Measurements from ENCODE around the gene ZNF397. TPM values are rescaled to one million over a fixed set of nuclear protein-coding genes. Genes with fewer than 3 reads are reported as not detected.

The ZNF397 gene
- total and polyA plus RNA-seq, 2 of the 13 experiments (the other 11 are each of a cell fraction or from before 2014, with no cell fraction given) = 4.7 to 9.4 TPM

DNA sequence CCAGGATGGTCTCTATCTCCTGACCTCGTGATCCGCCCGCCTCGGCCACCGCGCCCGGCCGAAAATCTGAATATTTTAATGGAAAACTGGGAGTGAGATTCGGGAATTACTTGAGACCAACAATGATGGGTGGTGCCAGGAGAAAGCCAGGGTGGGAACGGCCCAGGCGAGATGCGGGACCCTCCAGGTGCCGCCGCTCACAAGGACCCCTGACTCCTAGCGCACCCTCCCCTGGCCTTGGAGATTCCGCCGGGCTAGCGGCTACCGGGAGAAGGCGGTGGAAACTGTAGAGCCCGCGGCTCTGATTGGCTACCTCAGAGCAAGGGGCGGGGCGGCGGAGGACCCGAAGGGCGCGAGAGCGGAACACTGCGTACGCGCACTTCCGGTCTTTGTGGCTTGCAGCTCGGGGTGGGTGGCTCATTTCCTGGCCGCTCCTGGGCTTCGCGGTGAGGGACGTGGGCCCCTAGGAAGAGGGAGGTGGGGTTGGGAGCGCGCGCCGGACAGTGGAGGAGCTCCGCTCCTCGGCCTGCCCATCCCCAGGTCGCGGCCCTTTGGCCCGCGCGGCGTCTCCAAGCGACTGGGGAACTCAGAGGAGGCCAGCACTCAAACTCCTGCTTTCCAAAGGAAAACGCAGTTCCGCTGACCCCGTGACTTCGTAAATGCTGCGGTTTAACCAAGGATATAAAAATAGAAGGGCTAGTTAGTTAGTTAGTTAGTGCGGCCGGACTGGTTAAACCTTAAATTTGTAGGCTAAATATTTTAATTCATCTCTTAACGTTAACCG, at the start of gene ZNF397 (continued):
- TF ChIP-seq, protein P1, sequence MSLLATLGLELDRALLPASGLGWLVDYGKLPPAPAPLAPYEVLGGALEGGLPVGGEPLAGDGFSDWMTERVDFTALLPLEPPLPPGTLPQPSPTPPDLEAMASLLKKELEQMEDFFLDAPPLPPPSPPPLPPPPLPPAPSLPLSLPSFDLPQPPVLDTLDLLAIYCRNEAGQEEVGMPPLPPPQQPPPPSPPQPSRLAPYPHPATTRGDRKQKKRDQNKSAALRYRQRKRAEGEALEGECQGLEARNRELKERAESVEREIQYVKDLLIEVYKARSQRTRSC (CRISPR knock-in tag; IDR thresholded peaks at IDR 0.05; ENCODE audit: low read depth) = no peak
- TF ChIP-seq, protein P2, sequence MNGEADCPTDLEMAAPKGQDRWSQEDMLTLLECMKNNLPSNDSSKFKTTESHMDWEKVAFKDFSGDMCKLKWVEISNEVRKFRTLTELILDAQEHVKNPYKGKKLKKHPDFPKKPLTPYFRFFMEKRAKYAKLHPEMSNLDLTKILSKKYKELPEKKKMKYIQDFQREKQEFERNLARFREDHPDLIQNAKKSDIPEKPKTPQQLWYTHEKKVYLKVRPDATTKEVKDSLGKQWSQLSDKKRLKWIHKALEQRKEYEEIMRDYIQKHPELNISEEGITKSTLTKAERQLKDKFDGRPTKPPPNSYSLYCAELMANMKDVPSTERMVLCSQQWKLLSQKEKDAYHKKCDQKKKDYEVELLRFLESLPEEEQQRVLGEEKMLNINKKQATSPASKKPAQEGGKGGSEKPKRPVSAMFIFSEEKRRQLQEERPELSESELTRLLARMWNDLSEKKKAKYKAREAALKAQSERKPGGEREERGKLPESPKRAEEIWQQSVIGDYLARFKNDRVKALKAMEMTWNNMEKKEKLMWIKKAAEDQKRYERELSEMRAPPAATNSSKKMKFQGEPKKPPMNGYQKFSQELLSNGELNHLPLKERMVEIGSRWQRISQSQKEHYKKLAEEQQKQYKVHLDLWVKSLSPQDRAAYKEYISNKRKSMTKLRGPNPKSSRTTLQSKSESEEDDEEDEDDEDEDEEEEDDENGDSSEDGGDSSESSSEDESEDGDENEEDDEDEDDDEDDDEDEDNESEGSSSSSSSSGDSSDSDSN (CRISPR knock-in tag; IDR thresholded peaks at IDR 0.05) = peak; percentile 97
- TF ChIP-seq, protein P3, sequence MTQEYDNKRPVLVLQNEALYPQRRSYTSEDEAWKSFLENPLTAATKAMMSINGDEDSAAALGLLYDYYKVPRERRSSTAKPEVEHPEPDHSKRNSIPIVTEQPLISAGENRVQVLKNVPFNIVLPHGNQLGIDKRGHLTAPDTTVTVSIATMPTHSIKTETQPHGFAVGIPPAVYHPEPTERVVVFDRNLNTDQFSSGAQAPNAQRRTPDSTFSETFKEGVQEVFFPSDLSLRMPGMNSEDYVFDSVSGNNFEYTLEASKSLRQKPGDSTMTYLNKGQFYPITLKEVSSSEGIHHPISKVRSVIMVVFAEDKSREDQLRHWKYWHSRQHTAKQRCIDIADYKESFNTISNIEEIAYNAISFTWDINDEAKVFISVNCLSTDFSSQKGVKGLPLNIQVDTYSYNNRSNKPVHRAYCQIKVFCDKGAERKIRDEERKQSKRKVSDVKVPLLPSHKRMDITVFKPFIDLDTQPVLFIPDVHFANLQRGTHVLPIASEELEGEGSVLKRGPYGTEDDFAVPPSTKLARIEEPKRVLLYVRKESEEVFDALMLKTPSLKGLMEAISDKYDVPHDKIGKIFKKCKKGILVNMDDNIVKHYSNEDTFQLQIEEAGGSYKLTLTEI (CRISPR knock-in tag; conservative IDR thresholded peaks at IDR 0.05) = no peak
- TF ChIP-seq, protein P4, sequence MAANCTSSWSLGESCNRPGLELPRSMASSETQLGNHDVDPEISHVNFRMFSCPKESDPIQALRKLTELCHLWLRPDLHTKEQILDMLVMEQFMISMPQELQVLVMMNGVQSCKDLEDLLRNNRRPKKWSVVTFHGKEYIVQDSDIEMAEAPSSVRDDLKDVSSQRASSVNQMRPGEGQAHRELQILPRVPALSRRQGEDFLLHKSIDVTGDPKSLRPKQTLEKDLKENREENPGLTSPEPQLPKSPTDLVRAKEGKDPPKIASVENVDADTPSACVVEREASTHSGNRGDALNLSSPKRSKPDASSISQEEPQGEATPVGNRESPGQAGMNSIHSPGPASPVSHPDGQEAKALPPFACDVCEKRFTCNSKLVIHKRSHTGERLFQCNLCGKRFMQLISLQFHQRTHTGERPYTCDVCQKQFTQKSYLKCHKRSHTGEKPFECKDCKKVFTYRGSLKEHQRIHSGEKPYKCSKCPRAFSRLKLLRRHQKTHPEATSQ (CRISPR knock-in tag; IDR thresholded peaks at IDR 0.05; ENCODE audit: borderline replicate concordance) = 0 out of 2 replicates have a peak, but pooled peaks have one; percentile 53
- TF ChIP-seq ZNF547 (CRISPR knock-in tag; IDR thresholded peaks at IDR 0.05) (0 out of 2 replicates have a peak, but pooled peaks have one; percentile 47), ARNT2 (CRISPR knock-in tag; IDR thresholded peaks at IDR 0.05; ENCODE audit: low read depth) (peak; percentile 79; the same call in 1 of the 2 replicates), MATR3 (CRISPR knock-in tag; IDR thresholded peaks at IDR 0.05) (no peak), SMARCE1 (IDR thresholded peaks at IDR 0.05; ENCODE audit: borderline replicate concordance) (no peak), FLYWCH1 (CRISPR knock-in tag; IDR thresholded peaks at IDR 0.05) (no peak), ZNF10 (CRISPR knock-in tag; IDR thresholded peaks at IDR 0.05; ENCODE audit: borderline replicate concordance, low read depth) (no peak), ZNF773 (CRISPR knock-in tag; IDR thresholded peaks at IDR 0.05; ENCODE audit: borderline replicate concordance) (no peak), ZNF879 (CRISPR knock-in tag; IDR thresholded peaks at IDR 0.05) (0 out of 2 replicates have a peak, but pooled peaks have one; percentile 23), SRSF9 (IDR thresholded peaks at IDR 0.05; ENCODE audit: borderline replicate concordance, insufficient read depth, low read depth, low read length, poor library complexity, severe bottlenecking) (no peak), JUNB (CRISPR knock-in tag; IDR thresholded peaks at IDR 0.05; ENCODE audit: borderline replicate concordance) (no peak), ZNF143 (CRISPR knock-in tag; IDR thresholded peaks at IDR 0.05) (peak; percentile 44; the same call in 1 of the 2 replicates), ZNF577 (CRISPR knock-in tag; IDR thresholded peaks at IDR 0.05; ENCODE audit: borderline replicate concordance, low read depth) (no peak), IRF2 (CRISPR knock-in tag; IDR thresholded peaks at IDR 0.05) (peak; percentile 68; the same call in 1 of the 2 replicates), SMC3 (IDR thresholded peaks at IDR 0.05; ENCODE audit: low read length) (no peak), ZC3H13 (CRISPR knock-in tag; IDR thresholded peaks at IDR 0.05) (no peak), PITX1 (CRISPR knock-in tag; IDR thresholded peaks at IDR 0.05) (0 out of 2 replicates have a peak, but pooled peaks have one; percentile 30)
- TF ChIP-seq, protein P5, sequence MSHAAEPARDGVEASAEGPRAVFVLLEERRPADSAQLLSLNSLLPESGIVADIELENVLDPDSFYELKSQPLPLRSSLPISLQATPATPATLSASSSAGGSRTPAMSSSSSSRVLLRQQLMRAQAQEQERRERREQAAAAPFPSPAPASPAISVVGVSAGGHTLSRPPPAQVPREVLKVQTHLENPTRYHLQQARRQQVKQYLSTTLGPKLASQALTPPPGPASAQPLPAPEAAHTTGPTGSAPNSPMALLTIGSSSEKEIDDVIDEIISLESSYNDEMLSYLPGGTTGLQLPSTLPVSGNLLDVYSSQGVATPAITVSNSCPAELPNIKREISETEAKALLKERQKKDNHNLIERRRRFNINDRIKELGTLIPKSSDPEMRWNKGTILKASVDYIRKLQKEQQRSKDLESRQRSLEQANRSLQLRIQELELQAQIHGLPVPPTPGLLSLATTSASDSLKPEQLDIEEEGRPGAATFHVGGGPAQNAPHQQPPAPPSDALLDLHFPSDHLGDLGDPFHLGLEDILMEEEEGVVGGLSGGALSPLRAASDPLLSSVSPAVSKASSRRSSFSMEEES (CRISPR knock-in tag; IDR thresholded peaks at IDR 0.05) = peak; percentile 66; the same call in 1 of the 2 replicates

Measured in HepG2 (cell line).